Measurements from ENCODE around the gene LMBRD2.
"Not testable (repeated sequence)": the region's sequence is repeated elsewhere in the genome, so short reads cannot be mapped to it uniquely, and the experiment has no call there.

Gene LMBRD2

GRCh38 chr5:36160617-36161016, 8.9 kb upstream of the LMBRD2 start:
- no peak for DNase-seq

GRCh38 chr5:36158144-36158543, 6.5 kb upstream of the LMBRD2 start:
- no peak for DNase-seq

GRCh38 chr5:36156619-36157018, 4.9 kb upstream of the LMBRD2 start:
- DNase-seq: no peak

GRCh38 chr5:36156121-36156601, 4.5 kb upstream of the LMBRD2 start:
- no peak for DNase-seq

GRCh38 chr5:36155291-36155690, 3.6 kb upstream of the LMBRD2 start:
- no peak for DNase-seq

GRCh38 chr5:36153726-36154125, 2.0 kb upstream of the LMBRD2 start:
- DNase-seq: no peak

- no peak for DNase-seq
Observed at GRCh38 chr5:36153298-36153677, 1.6 kb upstream of the LMBRD2 start.

GRCh38 chr5:36152324-36153297, 924 bp upstream of the LMBRD2 start:
- DNase-seq: no peak

GRCh38 chr5:36150676-36151433, 832 bp downstream of the LMBRD2 start:
- no peak for DNase-seq

- DNase-seq: no peak
Observed at GRCh38 chr5:36147681-36148080, 4.0 kb downstream of the LMBRD2 start.

GRCh38 chr5:36146390-36146789, 5.3 kb downstream of the LMBRD2 start:
- DNase-seq: no peak

- DNase-seq: no peak
Observed at GRCh38 chr5:36145311-36145710, 6.4 kb downstream of the LMBRD2 start.

GRCh38 chr5:36138900-36139683, 12.6 kb downstream of the LMBRD2 start:
- no peak for DNase-seq

GRCh38 chr5:36136581-36136980, 15.1 kb downstream of the LMBRD2 start:
- DNase-seq: no peak

GRCh38 chr5:36135988-36136387, 15.7 kb downstream of the LMBRD2 start:
- DNase-seq: no peak

- not testable (repeated sequence) for DNase-seq
Observed at GRCh38 chr5:36133009-36133408, 18.7 kb downstream of the LMBRD2 start.

GRCh38 chr5:36129666-36130065, 22.0 kb downstream of the LMBRD2 start:
- DNase-seq: not testable (repeated sequence)

GRCh38 chr5:36128795-36129194, 22.9 kb downstream of the LMBRD2 start:
- DNase-seq: no peak

GRCh38 chr5:36125868-36126267, 25.8 kb downstream of the LMBRD2 start:
- no peak for DNase-seq

- no peak for DNase-seq
Observed at GRCh38 chr5:36111238-36111637, 40.4 kb downstream of the LMBRD2 start.

GRCh38 chr5:36108758-36109460, 42.8 kb downstream of the LMBRD2 start:
- DNase-seq: no peak

GRCh38 chr5:36105819-36106218, 45.9 kb downstream of the LMBRD2 start:
- no peak for DNase-seq
